Erythroblast (primary cell): ENCODE measurements around the gene MOV10L1.

Experiments used
- DNase-seq, 2 experiments: peaks; one replicate each; lab custom pipeline; 2025; lab: John Stamatoyannopoulos, UW
- GATA1 ChIP-seq: IDR thresholded peaks from 2 replicates; pipeline ENCODE4 v1.6.1; 2011; ENCODE audit warnings: low read depth, mild to moderate bottlenecking, control low read depth, low read length, moderate library complexity
- POLR2A ChIP-seq: IDR thresholded peaks from 2 replicates; pipeline ENCODE4 v1.6.1; 2011; ENCODE audit warnings: mild to moderate bottlenecking, low read length

Gene MOV10L1

DNA sequence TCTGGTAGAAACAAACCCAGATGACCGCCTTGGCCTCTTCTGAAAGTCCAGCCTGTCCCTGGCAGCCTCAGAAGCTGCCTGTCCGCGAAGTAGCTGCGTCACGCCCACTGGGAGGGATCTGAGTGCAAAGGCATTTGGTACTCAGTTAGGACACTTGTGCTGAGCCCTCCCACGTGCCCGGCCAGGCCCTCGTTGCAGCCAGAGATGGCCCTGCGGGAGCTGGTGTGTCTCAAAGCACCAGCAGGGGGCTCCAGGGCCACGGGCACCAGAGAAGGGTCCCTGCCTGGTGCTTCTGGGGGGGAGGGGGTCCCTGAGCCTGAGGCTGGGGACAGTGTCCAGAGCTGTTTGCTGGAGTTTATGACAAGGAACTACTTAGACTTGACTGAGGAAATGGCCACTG is 116.8 kb downstream of the MOV10L1 start:
- TF ChIP-seq POLR2A, result no peak
- TF ChIP-seq GATA1, result no peak
- DNase-seq, result peak; percentile 25 to 28

DNA sequence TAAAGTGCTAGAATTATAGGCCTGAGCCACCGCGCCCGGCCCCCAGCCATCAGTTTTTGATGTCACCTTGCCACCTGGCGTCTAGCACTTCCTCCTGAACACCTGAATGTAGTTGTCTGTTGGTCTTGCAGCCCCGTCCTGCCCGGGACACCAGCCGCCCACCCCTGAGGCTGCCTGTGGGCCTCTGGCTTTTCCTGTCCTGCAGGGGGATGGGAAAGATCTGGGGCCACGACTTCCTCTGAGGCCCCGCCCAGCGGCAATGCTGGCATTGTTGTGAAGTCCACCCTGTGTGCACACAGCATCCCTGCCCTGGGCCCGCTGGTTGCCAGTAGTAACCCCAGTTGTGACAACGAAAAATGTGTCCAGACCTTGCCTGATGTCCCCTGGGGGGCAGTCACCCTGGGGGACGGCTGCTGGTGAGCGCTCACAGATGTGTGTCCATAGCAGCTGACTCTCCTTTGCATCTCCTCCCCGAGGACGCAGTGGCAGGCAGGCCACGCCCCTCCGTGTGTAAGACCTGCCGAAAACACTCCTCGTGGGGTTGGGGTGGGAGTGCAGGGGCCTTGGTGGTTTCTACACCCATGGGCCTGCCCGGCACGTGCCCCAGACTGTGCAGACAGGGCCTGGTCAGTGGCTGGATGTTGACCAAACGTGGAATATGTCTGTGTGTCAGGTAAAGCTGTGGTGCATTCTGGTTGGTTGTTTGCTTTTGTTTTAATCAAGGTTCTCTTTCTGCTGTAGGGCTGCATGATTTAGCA is 117.8 kb downstream of the MOV10L1 start:
- no peak for TF ChIP-seq GATA1
- no peak for TF ChIP-seq POLR2A
- no peak for DNase-seq

DNA sequence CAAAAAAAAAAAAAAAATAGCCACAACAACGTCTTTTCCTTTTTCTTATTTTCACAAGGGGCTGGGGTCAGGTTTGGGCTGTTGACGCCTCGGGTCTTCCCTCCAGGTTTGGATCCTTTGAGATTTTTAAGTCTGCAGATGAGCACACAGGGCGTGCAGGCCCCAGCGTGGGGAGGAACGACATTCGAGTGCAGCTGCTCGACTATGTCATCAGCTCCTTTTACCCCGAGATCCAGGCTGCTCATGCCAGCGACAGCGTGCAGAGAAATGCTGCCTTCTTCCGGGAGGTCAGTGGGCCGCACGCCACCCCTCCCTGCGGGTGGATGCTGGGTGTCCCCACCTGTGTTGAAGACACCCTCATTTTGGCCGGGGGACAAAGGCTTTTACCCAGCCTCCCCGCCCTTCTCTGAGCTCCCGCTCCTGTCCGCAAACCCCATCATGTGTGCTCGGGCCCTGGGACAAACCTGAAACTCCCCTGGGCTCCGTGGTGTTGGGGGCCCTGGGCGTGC is 118.7 kb downstream of the MOV10L1 start:
- no peak for DNase-seq
- TF ChIP-seq GATA1 (no peak), POLR2A (no peak)

DNA sequence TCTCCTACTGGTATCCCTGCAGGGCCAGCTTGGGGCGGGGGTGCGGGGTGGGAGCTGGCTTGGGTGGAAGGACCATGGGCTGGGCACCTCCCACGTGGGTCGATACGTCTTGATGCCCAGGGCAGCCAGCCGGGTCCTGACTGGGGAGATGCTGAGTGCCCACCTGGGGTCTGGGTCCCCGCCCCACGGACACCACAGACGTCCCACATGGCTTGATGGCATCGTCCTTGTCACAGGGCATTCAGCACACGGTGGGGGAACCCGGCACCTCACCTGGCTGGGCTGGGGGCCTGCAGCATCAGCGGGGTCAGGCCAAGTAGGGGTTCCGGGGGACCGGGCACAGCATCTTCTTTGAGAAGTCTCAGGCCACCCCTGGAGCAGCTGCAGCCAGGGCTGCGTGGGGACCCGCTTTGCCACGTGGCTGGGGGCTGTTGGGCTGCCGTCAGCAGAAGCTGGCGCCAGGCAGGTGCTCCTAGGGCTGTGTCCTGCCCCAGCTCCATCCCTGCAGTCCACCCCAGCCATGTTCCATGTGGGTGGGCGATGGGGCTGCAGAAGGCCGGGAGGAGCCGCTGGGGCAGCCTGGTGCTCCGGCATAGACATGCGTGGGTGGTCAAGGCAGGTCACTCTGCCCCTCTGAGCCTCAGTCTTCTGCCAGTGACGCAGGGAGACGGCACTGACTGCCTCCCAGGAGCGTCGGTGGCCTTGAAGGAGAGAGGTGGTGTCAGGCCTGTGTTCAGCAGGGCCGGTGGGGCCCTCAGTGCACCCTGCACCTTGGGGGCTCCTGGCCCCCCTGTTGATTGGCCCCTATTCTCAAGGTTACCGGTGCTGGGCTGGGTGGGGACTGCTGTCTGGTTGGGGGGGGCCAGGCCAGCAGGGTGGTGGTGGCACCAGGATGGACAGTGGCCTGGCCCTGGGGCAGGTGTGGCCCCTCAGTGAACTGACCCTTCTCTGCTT is 119.4 kb downstream of the MOV10L1 start:
- DNase-seq, result no peak
- TF ChIP-seq GATA1, result no peak
- TF ChIP-seq POLR2A, result peak; percentile 15

DNA sequence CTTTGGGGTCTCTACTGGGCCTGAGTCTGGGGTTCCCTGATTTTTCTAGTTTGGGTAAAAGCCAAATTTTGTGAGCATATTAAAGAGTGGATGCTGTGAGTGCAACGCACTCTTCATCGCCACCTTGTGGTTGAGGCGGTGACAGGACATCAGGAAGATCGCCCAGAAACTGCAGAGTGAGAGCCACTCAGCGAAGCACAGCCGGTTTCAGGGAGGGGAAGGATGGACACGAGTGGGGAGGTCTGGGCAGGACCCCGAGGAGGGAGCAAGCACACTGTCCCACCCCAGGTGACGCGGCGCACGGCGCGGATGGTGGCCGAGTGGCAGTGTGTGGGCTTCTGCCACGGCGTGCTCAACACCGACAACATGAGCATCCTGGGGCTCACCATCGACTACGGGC is 120.1 kb downstream of the MOV10L1 start:
- DNase-seq, result peak; percentile 71 to 83
- TF ChIP-seq POLR2A (no peak), GATA1 (no peak)

DNA sequence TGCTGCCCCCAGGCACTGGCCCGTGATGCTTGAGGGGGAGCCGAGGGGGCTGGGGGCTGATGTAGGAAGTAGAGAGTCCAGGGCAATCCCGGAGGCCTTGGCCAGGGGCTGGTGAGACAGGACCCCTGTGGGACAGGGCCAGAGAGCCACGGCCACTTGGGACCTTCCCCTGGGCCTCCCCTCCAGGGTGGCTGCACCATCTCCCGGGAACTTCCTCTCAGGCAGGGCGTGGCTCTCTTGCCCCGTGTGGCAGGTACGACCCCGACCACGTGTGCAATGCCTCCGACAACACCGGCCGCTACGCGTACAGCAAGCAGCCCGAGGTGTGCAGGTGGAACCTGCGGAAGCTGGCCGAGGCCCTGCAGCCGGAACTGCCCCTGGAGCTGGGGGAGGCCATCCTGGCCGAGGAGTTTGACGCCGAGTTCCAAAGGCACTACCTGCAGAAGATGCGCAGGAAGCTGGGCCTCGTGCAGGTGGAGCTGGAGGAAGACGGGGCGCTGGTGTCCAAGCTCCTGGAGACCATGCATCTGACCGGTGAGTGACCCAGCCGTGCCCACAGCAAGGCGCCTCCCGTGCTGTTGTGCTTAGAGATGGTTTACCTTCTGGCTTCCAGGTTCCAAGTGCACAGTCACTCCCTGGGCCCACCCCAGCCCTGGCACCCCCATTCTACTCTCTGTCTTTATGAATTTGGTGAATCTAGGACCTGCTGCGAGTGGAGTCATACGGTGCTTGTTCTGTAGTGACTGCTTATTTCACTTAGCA is 120.8 kb downstream of the MOV10L1 start:
- no peak for TF ChIP-seq POLR2A
- no peak for TF ChIP-seq GATA1
- DNase-seq, result no peak

DNA sequence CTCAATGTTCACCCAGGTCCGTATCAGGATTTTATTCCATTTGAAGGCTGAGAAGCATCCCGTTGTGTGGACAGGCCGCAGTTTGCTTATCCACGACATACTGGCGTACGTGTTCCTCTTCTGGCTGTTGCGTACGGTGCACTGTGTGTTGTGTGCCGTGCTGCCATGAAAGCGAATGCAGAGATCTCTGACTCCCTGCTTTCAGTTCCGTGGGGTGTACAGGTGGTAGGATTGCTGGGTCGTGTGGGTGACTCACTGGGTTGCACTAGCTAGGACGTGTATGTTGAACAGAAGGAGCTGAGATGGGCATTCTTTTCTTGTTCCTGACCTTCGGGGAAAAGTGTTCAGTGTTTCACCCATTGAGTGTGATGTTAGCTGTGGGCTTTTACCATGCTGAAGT is 121.3 kb downstream of the MOV10L1 start:
- DNase-seq, result no peak

More for the DNA sequence above, 121.3 kb downstream of the MOV10L1 start:
- no peak for TF ChIP-seq POLR2A
- no peak for TF ChIP-seq GATA1
